ENCODE results near the gene RORB.

GRCh38 chr9:74519419-74519818, 22.3 kb downstream of the RORB start:
- TF ChIP-seq, protein P1, sequence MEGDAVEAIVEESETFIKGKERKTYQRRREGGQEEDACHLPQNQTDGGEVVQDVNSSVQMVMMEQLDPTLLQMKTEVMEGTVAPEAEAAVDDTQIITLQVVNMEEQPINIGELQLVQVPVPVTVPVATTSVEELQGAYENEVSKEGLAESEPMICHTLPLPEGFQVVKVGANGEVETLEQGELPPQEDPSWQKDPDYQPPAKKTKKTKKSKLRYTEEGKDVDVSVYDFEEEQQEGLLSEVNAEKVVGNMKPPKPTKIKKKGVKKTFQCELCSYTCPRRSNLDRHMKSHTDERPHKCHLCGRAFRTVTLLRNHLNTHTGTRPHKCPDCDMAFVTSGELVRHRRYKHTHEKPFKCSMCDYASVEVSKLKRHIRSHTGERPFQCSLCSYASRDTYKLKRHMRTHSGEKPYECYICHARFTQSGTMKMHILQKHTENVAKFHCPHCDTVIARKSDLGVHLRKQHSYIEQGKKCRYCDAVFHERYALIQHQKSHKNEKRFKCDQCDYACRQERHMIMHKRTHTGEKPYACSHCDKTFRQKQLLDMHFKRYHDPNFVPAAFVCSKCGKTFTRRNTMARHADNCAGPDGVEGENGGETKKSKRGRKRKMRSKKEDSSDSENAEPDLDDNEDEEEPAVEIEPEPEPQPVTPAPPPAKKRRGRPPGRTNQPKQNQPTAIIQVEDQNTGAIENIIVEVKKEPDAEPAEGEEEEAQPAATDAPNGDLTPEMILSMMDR (IDR thresholded peaks at IDR 0.05; ENCODE audit: low read length), result no peak
- no peak for TF ChIP-seq EZH2 (optimal IDR thresholded peaks at IDR 0.05; ENCODE audit: low read depth, low read length)

Measured in MM.1S (cell line).